WTC11 (cell line): ENCODE results near the gene SERPINA9.

Experiments used
- CREB1 ChIP-seq: sonication (generic); formaldehyde crosslinking; IDR thresholded peaks from 2 replicates; pipeline ENCODE4 v1.8.0; 2023; ENCODE audit warnings: mild to moderate bottlenecking, missing genetic modification reagents
- EMX1 ChIP-seq: fragments of 250-450 bp; sonication (Bioruptor Pico); IDR thresholded peaks from 2 replicates; pipeline ENCODE4 v1.8.0; 2021; ENCODE audit warnings: mild to moderate bottlenecking
- NFE2L1 ChIP-seq: sonication (generic); formaldehyde crosslinking; IDR thresholded peaks from 2 replicates; pipeline ENCODE4 v1.8.1; 2023; ENCODE audit warnings: missing genetic modification reagents
- NR3C1 ChIP-seq: sonication (generic); formaldehyde crosslinking; conservative IDR thresholded peaks from 2 replicates; pipeline ENCODE4 v1.8.1; 2023; ENCODE audit warnings: low read depth, mild to moderate bottlenecking, missing genetic modification reagents
- RORB ChIP-seq: fragments of 250-450 bp; sonication (Bioruptor Pico); IDR thresholded peaks from 2 replicates; pipeline ENCODE4 v1.9.0; 2021; ENCODE audit warnings: mild to moderate bottlenecking
- ZBTB21 ChIP-seq: sonication (generic); formaldehyde crosslinking; IDR thresholded peaks from 2 replicates; pipeline ENCODE4 v1.8.1; 2023; ENCODE audit warnings: mild to moderate bottlenecking, missing genetic modification reagents, borderline replicate concordance
- TF ChIP-seq, protein P1 (sequence below): fragments of 200-600 bp; IDR thresholded peaks from 2 replicates; pipeline ENCODE4 v1.8.0; 2022; ENCODE audit warnings: antibody characterized with exemption
- TF ChIP-seq, protein P2 (sequence below): sonication (generic); formaldehyde crosslinking; conservative IDR thresholded peaks from 2 replicates; pipeline ENCODE4 v1.8.1; 2022; ENCODE audit warnings: mild to moderate bottlenecking, missing genetic modification reagents

DNA sequence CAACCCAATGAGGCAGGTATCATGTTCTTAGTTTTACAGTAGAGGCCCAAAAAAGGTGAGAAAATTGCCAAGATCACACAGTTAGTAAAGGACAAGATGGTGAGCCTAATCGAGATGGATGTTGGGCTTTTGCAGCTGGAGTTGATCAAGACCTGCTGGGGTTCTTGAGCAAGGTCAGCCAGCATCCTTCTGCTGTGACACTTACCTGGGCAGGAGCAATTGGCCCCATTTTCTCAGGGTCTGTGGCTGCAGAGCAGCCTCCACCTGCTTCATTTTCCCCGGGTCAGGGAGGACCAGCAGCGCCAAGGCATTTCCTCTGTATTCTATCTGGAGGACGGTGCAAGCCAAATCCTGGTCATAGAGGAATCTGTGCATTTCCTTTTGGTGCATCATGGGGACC, 29.9 kb downstream of the SERPINA9 start:
- TF ChIP-seq, protein P1, sequence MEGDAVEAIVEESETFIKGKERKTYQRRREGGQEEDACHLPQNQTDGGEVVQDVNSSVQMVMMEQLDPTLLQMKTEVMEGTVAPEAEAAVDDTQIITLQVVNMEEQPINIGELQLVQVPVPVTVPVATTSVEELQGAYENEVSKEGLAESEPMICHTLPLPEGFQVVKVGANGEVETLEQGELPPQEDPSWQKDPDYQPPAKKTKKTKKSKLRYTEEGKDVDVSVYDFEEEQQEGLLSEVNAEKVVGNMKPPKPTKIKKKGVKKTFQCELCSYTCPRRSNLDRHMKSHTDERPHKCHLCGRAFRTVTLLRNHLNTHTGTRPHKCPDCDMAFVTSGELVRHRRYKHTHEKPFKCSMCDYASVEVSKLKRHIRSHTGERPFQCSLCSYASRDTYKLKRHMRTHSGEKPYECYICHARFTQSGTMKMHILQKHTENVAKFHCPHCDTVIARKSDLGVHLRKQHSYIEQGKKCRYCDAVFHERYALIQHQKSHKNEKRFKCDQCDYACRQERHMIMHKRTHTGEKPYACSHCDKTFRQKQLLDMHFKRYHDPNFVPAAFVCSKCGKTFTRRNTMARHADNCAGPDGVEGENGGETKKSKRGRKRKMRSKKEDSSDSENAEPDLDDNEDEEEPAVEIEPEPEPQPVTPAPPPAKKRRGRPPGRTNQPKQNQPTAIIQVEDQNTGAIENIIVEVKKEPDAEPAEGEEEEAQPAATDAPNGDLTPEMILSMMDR = no peak
- no peak for TF ChIP-seq NR3C1
- TF ChIP-seq, protein P2, sequence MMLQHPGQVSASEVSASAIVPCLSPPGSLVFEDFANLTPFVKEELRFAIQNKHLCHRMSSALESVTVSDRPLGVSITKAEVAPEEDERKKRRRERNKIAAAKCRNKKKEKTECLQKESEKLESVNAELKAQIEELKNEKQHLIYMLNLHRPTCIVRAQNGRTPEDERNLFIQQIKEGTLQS (CRISPR knock-in tag) = no peak
- TF ChIP-seq EMX1 (CRISPR knock-in tag) = no peak
- no peak for TF ChIP-seq RORB (CRISPR knock-in tag)
- no peak for TF ChIP-seq NFE2L1
- TF ChIP-seq CREB1 = no peak
- no peak for TF ChIP-seq ZBTB21 (CRISPR knock-in tag)
